Measurements from ENCODE around the gene MAPKAPK2. TPM values are rescaled to one million over a fixed set of nuclear protein-coding genes. Genes with fewer than 3 reads are reported as not detected.

The MAPKAPK2 gene
- total and polyA plus RNA-seq, 2 experiments from 2014 or later, result 12.8 to 39.4 TPM

GRCh38 chr1:206708882-206709281 lies 24.2 kb downstream of the MAPKAPK2 start:
- H2AFZ ChIP-seq, result no peak overlapping the region
- no peak for DNase-seq (ENCODE audit: low spot score)
- H3K36me3 ChIP-seq (replicated peaks; ENCODE audit: insufficient read depth, low read depth), result no peaks in the 10 kb centered on the region
- TF ChIP-seq EZH2phosphoT487 (IDR thresholded peaks at IDR 0.05; ENCODE audit: low read depth, severe bottlenecking, unreplicated experiment) (no peak), EZH2 (IDR thresholded peaks at IDR 0.05; ENCODE audit: borderline replicate concordance) (no peak), CTCF (IDR thresholded peaks at IDR 0.05; ENCODE audit: poor library complexity) (no peak)
- H3K4me1 ChIP-seq (ENCODE audit: insufficient read depth), result peaks cover 52% of the 10 kb centered on the region
- H3K27ac ChIP-seq, result peak overlapping the region; percentile 50
- no peak overlapping the region for H3K4me3 ChIP-seq
- H3K27me3 ChIP-seq, result no peaks in the 10 kb centered on the region
- peaks cover 92% of the 10 kb centered on the region for H4K20me1 ChIP-seq (ENCODE audit: insufficient read depth, poor library complexity, severe bottlenecking)
- H3K9me2 ChIP-seq (replicated peaks; ENCODE audit: insufficient read depth), result no peaks in the 10 kb centered on the region
- H3K9me3 ChIP-seq (ENCODE audit: low read depth), result no peaks in the 10 kb centered on the region
- no peak overlapping the region for H3K4me2 ChIP-seq
- peaks cover 100% of the 10 kb centered on the region for H3K79me2 ChIP-seq
- WGBS (ENCODE audit: low lambda C conversion rate, missing lambda C conversion rate), result 79% methylated on average over 2 of the region's 2 CpGs

- Histone ChIP-seq H3K9me2 (replicated peaks; ENCODE audit: insufficient read depth) (no peaks in the 10 kb centered on the region), H3K9me3 (ENCODE audit: low read depth) (no peaks in the 10 kb centered on the region), H3K79me2 (peaks cover 100% of the 10 kb centered on the region), H3K4me3 (no peak overlapping the region), H3K27me3 (no peaks in the 10 kb centered on the region), H3K4me1 (ENCODE audit: insufficient read depth) (peaks cover 54% of the 10 kb centered on the region), H3K27ac (peak overlapping the region; percentile 50), H3K36me3 (replicated peaks; ENCODE audit: insufficient read depth, low read depth) (no peaks in the 10 kb centered on the region), H2AFZ (no peak overlapping the region), H3K4me2 (no peak overlapping the region), H4K20me1 (ENCODE audit: insufficient read depth, poor library complexity, severe bottlenecking) (peaks cover 90% of the 10 kb centered on the region)
- TF ChIP-seq CTCF (IDR thresholded peaks at IDR 0.05; ENCODE audit: poor library complexity) (no peak), EZH2phosphoT487 (IDR thresholded peaks at IDR 0.05; ENCODE audit: low read depth, severe bottlenecking, unreplicated experiment) (no peak)
- DNase-seq (ENCODE audit: low spot score), result no peak
- WGBS (ENCODE audit: low lambda C conversion rate, missing lambda C conversion rate), result 84% methylated on average over 4 of the region's 4 CpGs
Observed at GRCh38 chr1:206709322-206709721, 24.6 kb downstream of the MAPKAPK2 start.

DNA sequence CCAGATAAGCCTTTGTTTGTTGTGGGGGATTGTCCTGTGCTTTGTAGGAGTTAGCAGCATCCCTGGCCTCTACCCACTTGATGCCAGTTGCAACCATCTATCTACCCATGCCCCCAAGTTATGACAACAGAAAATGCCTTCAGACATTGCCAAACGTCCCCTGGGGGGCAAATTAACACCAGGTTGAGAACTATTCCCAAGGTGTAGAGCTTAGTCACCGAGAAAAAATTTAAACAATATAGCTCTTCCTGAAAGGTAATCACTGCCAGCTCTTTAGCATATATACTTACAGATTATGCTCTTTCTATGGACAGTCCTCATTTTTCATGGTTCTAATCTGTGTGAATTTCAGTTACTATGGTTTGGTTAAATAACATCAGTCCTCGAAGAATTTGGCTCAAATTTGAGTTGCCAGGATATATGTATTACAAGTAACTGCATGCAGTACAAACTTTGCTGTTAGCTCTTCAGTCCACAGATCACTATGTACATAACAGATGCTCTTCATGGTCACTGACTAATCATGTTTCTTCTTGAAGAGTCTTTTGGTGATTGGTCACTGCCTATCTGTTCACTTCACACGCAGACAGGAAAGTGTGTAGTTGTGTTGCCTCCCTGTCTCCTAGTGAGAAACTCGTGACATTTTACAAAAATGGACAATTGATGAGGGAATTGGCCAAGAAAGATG lies 25.2 kb downstream of the MAPKAPK2 start:
- no peaks in the 10 kb centered on the region for H3K36me3 ChIP-seq (replicated peaks; ENCODE audit: insufficient read depth, low read depth)
- H4K20me1 ChIP-seq (ENCODE audit: insufficient read depth, poor library complexity, severe bottlenecking), result peaks cover 87% of the 10 kb centered on the region
- peaks cover 98% of the 10 kb centered on the region for H3K79me2 ChIP-seq
- no peak overlapping the region for H3K4me2 ChIP-seq
- peak overlapping the region; percentile 50 for H3K27ac ChIP-seq
- DNase-seq (ENCODE audit: low spot score), result no peak
- H3K9me2 ChIP-seq (replicated peaks; ENCODE audit: insufficient read depth), result no peaks in the 10 kb centered on the region
- no peak overlapping the region for H3K4me3 ChIP-seq
- no peaks in the 10 kb centered on the region for H3K9me3 ChIP-seq (ENCODE audit: low read depth)
- no peak overlapping the region for H2AFZ ChIP-seq
- no peaks in the 10 kb centered on the region for H3K27me3 ChIP-seq
- TF ChIP-seq EZH2phosphoT487 (IDR thresholded peaks at IDR 0.05; ENCODE audit: low read depth, severe bottlenecking, unreplicated experiment) (no peak), EZH2 (IDR thresholded peaks at IDR 0.05; ENCODE audit: borderline replicate concordance) (no peak), CTCF (IDR thresholded peaks at IDR 0.05; ENCODE audit: poor library complexity) (no peak)
- peaks cover 55% of the 10 kb centered on the region for H3K4me1 ChIP-seq (ENCODE audit: insufficient read depth)
- 57% methylated on average over 5 of the region's 5 CpGs for WGBS (ENCODE audit: low lambda C conversion rate, missing lambda C conversion rate)

Measured in hepatocyte (in vitro differentiated cells).